IMR-90 (cell line): ENCODE data around the gene PTPRCAP. TPM values are rescaled to one million over a fixed set of nuclear protein-coding genes. Genes with fewer than 3 reads are reported as not detected.
A peak's percentile ranks its signal among the peaks of the same experiment; 100 is the strongest.

Source experiments
- ATAC-seq: fragments of 200-7000 bp; cut with Tn5 transposase; 2 replicates; pipeline ENCODE4 v1.9.1; 2020; ENCODE audit warnings: low read depth, mild to moderate bottlenecking, moderate library complexity
- BruUV-seq: library from RNA; stranded (reverse); fragments of 400-500 nt; replicated peaks from 2 replicates; lab custom pipeline; 2021; lab: Mats Ljungman, UMichigan
- CTCF ChIA-PET: fragments of 300-600 bp; formaldehyde crosslinking; extraction: SDS; loops from one replicate; lab custom pipeline; 2021; ENCODE audit warnings: antibody characterized with exemption; lab: Yijun Ruan, JAX
- POLR2A ChIA-PET: fragments of 300-600 bp; sonication (Branson Sonifier 250); formaldehyde crosslinking; loops from one replicate; lab custom pipeline; 2022; ENCODE audit warnings: antibody characterized with exemption; ENCODE audit not compliant: unreplicated experiment; lab: Charles Lee
- DNase-seq: peaks from one replicate; pipeline ENCODE4 v3.0.0; 2013
- H2AFZ ChIP-seq: replicated peaks from 2 replicates; pipeline ENCODE3; 2013; ENCODE audit warnings: low read length, mild to moderate bottlenecking; ENCODE audit not compliant: poor library complexity
- H2AK5ac ChIP-seq: 2 replicates; pipeline ENCODE4 v1.6.1; 2013; ENCODE audit warnings: low read depth, low read length, inconsistent platforms
- H2AK9ac ChIP-seq: replicated peaks from 2 replicates; pipeline ENCODE3; 2013; ENCODE audit warnings: mild to moderate bottlenecking, low read depth, low read length, moderate library complexity; ENCODE audit not compliant: poor library complexity
- H2BK120ac ChIP-seq: 2 replicates; pipeline ENCODE4 v1.6.1; 2013; ENCODE audit warnings: low read depth, low read length, inconsistent platforms
- H2BK15ac ChIP-seq: 3 replicates; pipeline ENCODE4 v1.6.1; 2013; ENCODE audit warnings: low read depth, low read length, inconsistent platforms
- H2BK20ac ChIP-seq: 2 replicates; pipeline ENCODE4 v1.6.1; 2013; ENCODE audit warnings: low read depth, mild to moderate bottlenecking, inconsistent platforms, low read length, moderate library complexity
- H2BK5ac ChIP-seq: 2 replicates; pipeline ENCODE4 v1.6.1; 2013; ENCODE audit warnings: mild to moderate bottlenecking, low read depth, low read length, inconsistent platforms; ENCODE audit not compliant: poor library complexity, severe bottlenecking
- H3K14ac ChIP-seq: replicated peaks from 2 replicates; pipeline ENCODE4 v1.6.1; 2013; ENCODE audit warnings: low read depth, low read length, inconsistent platforms
- H3K18ac ChIP-seq: 2 replicates; pipeline ENCODE4 v1.6.1; 2013; ENCODE audit warnings: low read depth, low read length, control low read depth
- H3K23ac ChIP-seq: 2 replicates; pipeline ENCODE4 v1.6.1; 2013; ENCODE audit warnings: low read depth, low read length, inconsistent platforms
- H3K27ac ChIP-seq: 2 replicates; pipeline ENCODE4 v1.5.1; 2013; ENCODE audit warnings: mild to moderate bottlenecking, control low read depth, low read length; ENCODE audit not compliant: insufficient read depth
- H3K27me3 ChIP-seq: 2 replicates; pipeline ENCODE4 v1.6.1; 2013; ENCODE audit warnings: low read length; ENCODE audit not compliant: control insufficient read depth, insufficient read depth
- H3K36me3 ChIP-seq: 2 replicates; pipeline ENCODE4 v1.6.1; 2013; ENCODE audit warnings: low read length, mixed read lengths; ENCODE audit not compliant: control insufficient read depth, insufficient read depth
- H3K4ac ChIP-seq: 2 replicates; pipeline ENCODE4 v1.6.1; 2013; ENCODE audit warnings: low read depth, low read length, inconsistent platforms
- H3K4me1 ChIP-seq: 2 replicates; pipeline ENCODE4 v1.6.1; 2013; ENCODE audit warnings: low read length, mixed read lengths; ENCODE audit not compliant: control insufficient read depth, insufficient read depth
- H3K4me2 ChIP-seq: 2 replicates; pipeline ENCODE4 v1.6.1; 2013; ENCODE audit warnings: low read depth, mild to moderate bottlenecking, control low read depth, low read length, moderate library complexity
- H3K4me3 ChIP-seq: 2 replicates; pipeline ENCODE4 v1.5.1; 2013; ENCODE audit warnings: low read depth, mild to moderate bottlenecking, control low read depth, low read length, moderate library complexity; ENCODE audit not compliant: insufficient read depth
- H3K56ac ChIP-seq: 2 replicates; pipeline ENCODE4 v1.6.1; 2013; ENCODE audit warnings: low read length, inconsistent platforms; ENCODE audit not compliant: insufficient read depth; ENCODE audit errors: extremely low read depth
- H3K79me1 ChIP-seq, 2 experiments: 2 replicates each; pipeline ENCODE4 v1.6.1; 2013; ENCODE audit warnings: low read length in 2 of 2, inconsistent platforms in 1 of 2, low read depth in 1 of 2
- H3K9ac ChIP-seq: 2 replicates; pipeline ENCODE4 v1.6.1; 2013; ENCODE audit warnings: low read depth, low read length, control low read depth
- H3K9me1 ChIP-seq: 2 replicates; pipeline ENCODE4 v1.6.1; 2013; ENCODE audit warnings: low read length, inconsistent platforms; ENCODE audit not compliant: insufficient read depth
- H3K9me3 ChIP-seq: 2 replicates; pipeline ENCODE4 v1.6.1; 2013; ENCODE audit warnings: low read length; ENCODE audit not compliant: control insufficient read depth, insufficient read depth
- H4K20me1 ChIP-seq: 2 replicates; pipeline ENCODE4 v1.6.1; 2013; ENCODE audit warnings: low read length, inconsistent platforms; ENCODE audit not compliant: insufficient read depth
- H4K5ac ChIP-seq: 2 replicates; pipeline ENCODE4 v1.6.1; 2013; ENCODE audit warnings: mild to moderate bottlenecking, low read depth, low read length, control low read depth
- H4K8ac ChIP-seq, 2 experiments: 2 replicates each; pipeline ENCODE4 v1.6.1; 2013; ENCODE audit warnings: low read depth in 2 of 2, low read length in 2 of 2, control low read depth in 1 of 2, inconsistent platforms in 1 of 2
- H4K91ac ChIP-seq: 2 replicates; pipeline ENCODE4 v1.6.1; 2013; ENCODE audit warnings: low read depth, low read length, inconsistent platforms; ENCODE audit not compliant: insufficient read depth
- BHLHE40 ChIP-seq: fragments of 150-350 bp; IDR thresholded peaks from 2 replicates; pipeline ENCODE4 v1.6.1; 2016; ENCODE audit warnings: mild to moderate bottlenecking, low read depth, low read length
- CEBPB ChIP-seq: IDR thresholded peaks from 2 replicates; pipeline ENCODE4 v1.6.1; 2012; ENCODE audit warnings: low read depth, low read length, improper control_type of control experiment
- CHD1 ChIP-seq: IDR thresholded peaks from 2 replicates; pipeline ENCODE4 v1.6.1; 2012; ENCODE audit warnings: low read depth, low read length, improper control_type of control experiment
- FOS ChIP-seq: fragments of 150-350 bp; IDR thresholded peaks from 2 replicates; pipeline ENCODE4 v1.6.1; 2016; ENCODE audit warnings: low read depth, low read length
- MAFK ChIP-seq: IDR thresholded peaks from 2 replicates; pipeline ENCODE4 v1.6.1; 2012; ENCODE audit warnings: low read depth, low read length, improper control_type of control experiment
- MAZ ChIP-seq: IDR thresholded peaks from 2 replicates; pipeline ENCODE4 v1.6.1; 2012; ENCODE audit warnings: low read depth, mild to moderate bottlenecking, low read length, improper control_type of control experiment, moderate library complexity, borderline replicate concordance
- MXI1 ChIP-seq: IDR thresholded peaks from 2 replicates; pipeline ENCODE4 v1.6.1; 2012; ENCODE audit warnings: low read depth, mild to moderate bottlenecking, low read length, moderate library complexity, borderline replicate concordance
- NFE2L2 ChIP-seq: fragments of 150-350 bp; IDR thresholded peaks from 2 replicates; pipeline ENCODE4 v1.6.1; 2016; ENCODE audit warnings: low read depth, mild to moderate bottlenecking, low read length
- POLR2A ChIP-seq: IDR thresholded peaks from 2 replicates; pipeline ENCODE4 v1.6.1; 2012; ENCODE audit warnings: mild to moderate bottlenecking, low read depth, low read length
- RAD21 ChIP-seq: IDR thresholded peaks from 2 replicates; pipeline ENCODE4 v1.6.1; 2012; ENCODE audit warnings: low read length, improper control_type of control experiment
- RCOR1 ChIP-seq: IDR thresholded peaks from 2 replicates; pipeline ENCODE4 v1.6.1; 2012; ENCODE audit warnings: mild to moderate bottlenecking, low read length, improper control_type of control experiment; ENCODE audit not compliant: insufficient replicate concordance
- RFX5 ChIP-seq: IDR thresholded peaks from 2 replicates; pipeline ENCODE4 v1.8.0; 2012; ENCODE audit warnings: low read depth, mild to moderate bottlenecking, low read length, moderate library complexity
- SMC3 ChIP-seq: fragments of 150-350 bp; IDR thresholded peaks from 2 replicates; pipeline ENCODE4 v1.6.1; 2016; ENCODE audit warnings: low read depth, mild to moderate bottlenecking, antibody characterized with exemption, low read length, moderate library complexity
- WGBS, 2 experiments: methylation state at CpG; one replicate each; pipeline versions ENCODE4 v1.1.5 to v1.1.7; 2013; ENCODE audit warnings: missing lambda C conversion rate in 2 of 2; ENCODE audit not compliant: insufficient read length in 1 of 2; ENCODE audit errors: extremely low coverage in 2 of 2; 5-methylcytosine and 5-hydroxymethylcytosine counted together
- dilution Hi-C: fragments of 300-500 bp; cut with HindIII; formaldehyde crosslinking; loops from one replicate; pipeline ENCODE4 v1.14.3; 2018; ENCODE audit warnings: low sequenced_read_pairs; ENCODE audit not compliant: unreplicated experiment
- in situ Hi-C: fragments of 300-500 bp; cut with MboI; formaldehyde crosslinking; loops from 3 replicates; pipeline ENCODE4 v1.14.3; 2019; ENCODE audit warnings: low sequenced_read_pairs, inconsistent platforms, mixed read lengths
- intact Hi-C: fragments of 100-400 bp; cut with micrococcal nuclease; formaldehyde crosslinking; loops from 2 replicates; pipeline ENCODE4 v1.10.0; 2022
- polyA plus RNA-seq, 3 experiments: library from polyadenylated mRNA; depleted of rRNA; stranded (reverse); fragments of >200 nt; gene quantifications; 2 replicates each; pipeline ENCODE4 v1.2.3, GENCODE V29; 2012; ENCODE audit warnings: low replicate concordance in 1 of 3
- total RNA-seq: library from RNA; depleted of rRNA; stranded (reverse); fragments of >200 nt; gene quantifications from 2 replicates; pipeline ENCODE4 v1.2.3, GENCODE V29; 2012
- TF ChIP-seq, protein P1 (sequence below): fragments of 150-350 bp; IDR thresholded peaks from 2 replicates; pipeline ENCODE4 v1.6.1; 2017; ENCODE audit warnings: mild to moderate bottlenecking, antibody characterized with exemption, low read length, low read depth
- TF ChIP-seq, protein P2 (sequence below): conservative IDR thresholded peaks from 2 replicates; pipeline ENCODE4 v1.5.1; 2012; ENCODE audit warnings: mild to moderate bottlenecking, low read depth, low read length, improper control_type of control experiment
- TF ChIP-seq, protein P3 (sequence below): fragments of 150-350 bp; IDR thresholded peaks from 2 replicates; pipeline ENCODE4 v1.6.1; 2016; ENCODE audit warnings: low read depth, mild to moderate bottlenecking, low read length, moderate library complexity, borderline replicate concordance

The PTPRCAP gene
- total and polyA plus RNA-seq, 2 of the 4 experiments (the other 2 are of a cell fraction) = 0.24 TPM; not detected in 1

DNA sequence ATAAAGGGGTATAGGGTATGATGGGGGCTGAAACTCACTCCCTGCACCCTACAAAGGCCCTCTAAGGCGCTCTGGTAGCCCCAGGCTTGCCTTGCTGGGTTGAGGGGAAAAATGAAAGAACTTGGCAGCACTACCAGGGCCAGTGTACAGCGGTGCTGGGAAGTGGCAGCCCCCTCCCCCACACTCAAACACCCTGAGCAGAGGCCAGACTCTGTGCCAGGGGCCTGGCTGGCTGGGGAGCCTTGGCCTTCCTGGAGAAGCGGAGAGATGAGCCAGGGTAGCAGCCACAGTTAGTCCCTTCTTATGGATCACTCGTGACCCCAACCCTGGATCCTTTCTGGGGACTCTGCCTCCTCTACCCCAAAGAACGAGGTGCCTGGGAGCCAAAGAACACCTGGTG is 28.9 kb upstream of the PTPRCAP start:
- Histone ChIP-seq H4K91ac (no peak overlapping the region), H3K9me1 (peaks cover 12% of the 10 kb centered on the region), H2AFZ (no peak overlapping the region), H3K27me3 (no peaks in the 10 kb centered on the region; the same call in 1 of the 2 replicates), H3K9me3 (no peaks in the 10 kb centered on the region), H2BK120ac (no peak overlapping the region), H2BK20ac (no peak overlapping the region), H2BK5ac (no peak overlapping the region), H2AK9ac (peak overlapping the region; percentile 45), H3K79me1 (peaks cover 4 to 24% of the 10 kb centered on the region in 2 experiments; a peak in 2 of 4 replicates), H4K20me1 (no peaks in the 10 kb centered on the region), H3K4me1 (peaks cover 9% of the 10 kb centered on the region), H4K5ac (no peak overlapping the region), H2AK5ac (peak overlapping the region; percentile 33; the same call in 1 of the 2 replicates), H3K36me3 (peaks cover 2% of the 10 kb centered on the region; the same call in 1 of the 2 replicates), H2BK15ac (no peak overlapping the region), H3K27ac (no peak overlapping the region), H3K14ac (no peak overlapping the region), H3K9ac (no peak overlapping the region), H3K18ac (no peak overlapping the region), H4K8ac (no peak overlapping the region), H3K4ac (no peak overlapping the region), H3K4me3 (no peak overlapping the region), H3K23ac (no peak overlapping the region), H3K56ac (no peak overlapping the region), H3K4me2 (no peak overlapping the region)
- 100% methylated on average over 1 of the region's 5 CpGs; no CpG with 5 or more reads in 1 of the 2 experiments for WGBS, 2 experiments
- ChIA-PET POLR2A (interaction anchor here (0.6 kb wide), 1 partner anchor 93 kb away, joined by 11 read pairs; no protein-coding TSS in a partner anchor), CTCF (no interaction called here)
- ATAC-seq = no peak
- dilution Hi-C loops (no loop called here), intact Hi-C loops (no loop called here), in situ Hi-C loops (no loop called here)
- no peak for DNase-seq
- no TSS peak for BruUV-seq
- TF ChIP-seq SMC3 (no peak), RAD21 (no peak), POLR2A (no peak), MAFK (no peak), MAZ (no peak), CEBPB (no peak), NFE2L2 (no peak), CHD1 (no peak), BHLHE40 (no peak), RCOR1 (no peak), RFX5 (no peak), FOS (no peak), MXI1 (no peak)
- TF ChIP-seq, protein P1, sequence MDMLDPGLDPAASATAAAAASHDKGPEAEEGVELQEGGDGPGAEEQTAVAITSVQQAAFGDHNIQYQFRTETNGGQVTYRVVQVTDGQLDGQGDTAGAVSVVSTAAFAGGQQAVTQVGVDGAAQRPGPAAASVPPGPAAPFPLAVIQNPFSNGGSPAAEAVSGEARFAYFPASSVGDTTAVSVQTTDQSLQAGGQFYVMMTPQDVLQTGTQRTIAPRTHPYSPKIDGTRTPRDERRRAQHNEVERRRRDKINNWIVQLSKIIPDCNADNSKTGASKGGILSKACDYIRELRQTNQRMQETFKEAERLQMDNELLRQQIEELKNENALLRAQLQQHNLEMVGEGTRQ = no peak
- TF ChIP-seq, protein P2, sequence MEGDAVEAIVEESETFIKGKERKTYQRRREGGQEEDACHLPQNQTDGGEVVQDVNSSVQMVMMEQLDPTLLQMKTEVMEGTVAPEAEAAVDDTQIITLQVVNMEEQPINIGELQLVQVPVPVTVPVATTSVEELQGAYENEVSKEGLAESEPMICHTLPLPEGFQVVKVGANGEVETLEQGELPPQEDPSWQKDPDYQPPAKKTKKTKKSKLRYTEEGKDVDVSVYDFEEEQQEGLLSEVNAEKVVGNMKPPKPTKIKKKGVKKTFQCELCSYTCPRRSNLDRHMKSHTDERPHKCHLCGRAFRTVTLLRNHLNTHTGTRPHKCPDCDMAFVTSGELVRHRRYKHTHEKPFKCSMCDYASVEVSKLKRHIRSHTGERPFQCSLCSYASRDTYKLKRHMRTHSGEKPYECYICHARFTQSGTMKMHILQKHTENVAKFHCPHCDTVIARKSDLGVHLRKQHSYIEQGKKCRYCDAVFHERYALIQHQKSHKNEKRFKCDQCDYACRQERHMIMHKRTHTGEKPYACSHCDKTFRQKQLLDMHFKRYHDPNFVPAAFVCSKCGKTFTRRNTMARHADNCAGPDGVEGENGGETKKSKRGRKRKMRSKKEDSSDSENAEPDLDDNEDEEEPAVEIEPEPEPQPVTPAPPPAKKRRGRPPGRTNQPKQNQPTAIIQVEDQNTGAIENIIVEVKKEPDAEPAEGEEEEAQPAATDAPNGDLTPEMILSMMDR = no peak
- TF ChIP-seq, protein P3, sequence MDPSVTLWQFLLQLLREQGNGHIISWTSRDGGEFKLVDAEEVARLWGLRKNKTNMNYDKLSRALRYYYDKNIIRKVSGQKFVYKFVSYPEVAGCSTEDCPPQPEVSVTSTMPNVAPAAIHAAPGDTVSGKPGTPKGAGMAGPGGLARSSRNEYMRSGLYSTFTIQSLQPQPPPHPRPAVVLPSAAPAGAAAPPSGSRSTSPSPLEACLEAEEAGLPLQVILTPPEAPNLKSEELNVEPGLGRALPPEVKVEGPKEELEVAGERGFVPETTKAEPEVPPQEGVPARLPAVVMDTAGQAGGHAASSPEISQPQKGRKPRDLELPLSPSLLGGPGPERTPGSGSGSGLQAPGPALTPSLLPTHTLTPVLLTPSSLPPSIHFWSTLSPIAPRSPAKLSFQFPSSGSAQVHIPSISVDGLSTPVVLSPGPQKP = no peak
